H1 (cell line): Measurements from ENCODE around the gene BMX.

Experiments used
- EP300 ChIP-seq, 2 experiments: IDR thresholded peaks; 1 replicate in 1 of 2; 2 replicates in 1 of 2; pipeline ENCODE4 v1.6.1; 2011 to 2012; ENCODE audit warnings: low read depth in 2 of 2, low read length in 2 of 2, mild to moderate bottlenecking in 2 of 2, borderline replicate concordance in 1 of 2, inconsistent platforms in 1 of 2, moderate library complexity in 1 of 2
- EZH2 ChIP-seq: fragments of 200-600 bp; sonication (generic); IDR thresholded peaks from 2 replicates; pipeline ENCODE4 v1.7.1; 2012; ENCODE audit warnings: low read depth, mild to moderate bottlenecking, moderate library complexity, low read length, inconsistent platforms; ENCODE audit not compliant: severe bottlenecking
- POLR2A ChIP-seq, 2 experiments: IDR thresholded peaks; 1 replicate in 1 of 2; 2 replicates in 1 of 2; pipeline ENCODE4 v1.6.1; 2011; ENCODE audit warnings: low read depth in 2 of 2, low read length in 2 of 2, mild to moderate bottlenecking in 2 of 2; ENCODE audit errors: control extremely low read depth in 1 of 2
- TAF7 ChIP-seq: optimal IDR thresholded peaks from 2 replicates; pipeline ENCODE3; 2011; ENCODE audit warnings: low read depth, mild to moderate bottlenecking, inconsistent platforms, low read length, moderate library complexity, borderline replicate concordance
- TF ChIP-seq, protein P1 (sequence below), 3 experiments: IDR thresholded peaks; 1 replicate in 2 of 3; 2 replicates in 1 of 3; pipeline versions ENCODE4 v1.5.1 to v1.6.1; 2011; ENCODE audit warnings: low read length in 3 of 3, mild to moderate bottlenecking in 3 of 3, inconsistent platforms in 2 of 3, low read depth in 1 of 3, moderate library complexity in 1 of 3; ENCODE audit not compliant: insufficient read depth in 1 of 3; ENCODE audit errors: control extremely low read depth in 1 of 3

DNA sequence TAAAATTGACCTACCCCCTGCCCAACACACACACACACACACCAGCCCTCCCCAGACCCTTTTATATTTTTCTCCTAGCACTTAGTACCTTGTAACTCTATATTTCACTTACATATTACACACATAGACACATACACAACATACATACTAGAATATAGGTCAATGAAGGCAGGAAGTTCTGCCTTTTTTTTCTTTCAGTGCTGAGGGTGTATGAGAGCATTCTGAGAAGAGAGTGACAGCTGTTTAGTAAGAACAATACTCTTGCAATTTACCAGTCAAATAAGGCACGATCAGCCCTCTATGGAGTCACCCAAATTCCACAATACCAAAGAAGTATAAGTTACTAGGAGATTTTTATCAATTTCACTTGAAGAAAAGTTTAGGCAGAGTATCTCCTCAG lies 66.7 kb downstream of the BMX start:
- TF ChIP-seq, protein P1, sequence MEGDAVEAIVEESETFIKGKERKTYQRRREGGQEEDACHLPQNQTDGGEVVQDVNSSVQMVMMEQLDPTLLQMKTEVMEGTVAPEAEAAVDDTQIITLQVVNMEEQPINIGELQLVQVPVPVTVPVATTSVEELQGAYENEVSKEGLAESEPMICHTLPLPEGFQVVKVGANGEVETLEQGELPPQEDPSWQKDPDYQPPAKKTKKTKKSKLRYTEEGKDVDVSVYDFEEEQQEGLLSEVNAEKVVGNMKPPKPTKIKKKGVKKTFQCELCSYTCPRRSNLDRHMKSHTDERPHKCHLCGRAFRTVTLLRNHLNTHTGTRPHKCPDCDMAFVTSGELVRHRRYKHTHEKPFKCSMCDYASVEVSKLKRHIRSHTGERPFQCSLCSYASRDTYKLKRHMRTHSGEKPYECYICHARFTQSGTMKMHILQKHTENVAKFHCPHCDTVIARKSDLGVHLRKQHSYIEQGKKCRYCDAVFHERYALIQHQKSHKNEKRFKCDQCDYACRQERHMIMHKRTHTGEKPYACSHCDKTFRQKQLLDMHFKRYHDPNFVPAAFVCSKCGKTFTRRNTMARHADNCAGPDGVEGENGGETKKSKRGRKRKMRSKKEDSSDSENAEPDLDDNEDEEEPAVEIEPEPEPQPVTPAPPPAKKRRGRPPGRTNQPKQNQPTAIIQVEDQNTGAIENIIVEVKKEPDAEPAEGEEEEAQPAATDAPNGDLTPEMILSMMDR (IDR thresholded peaks at IDR 0.05; ENCODE audit: control extremely low read depth in 1 of 3, insufficient read depth in 1 of 3, low read depth in 1 of 3, low read length in 3 of 3): no peak
- TF ChIP-seq EP300 (IDR thresholded peaks at IDR 0.05; ENCODE audit: borderline replicate concordance in 1 of 2, low read depth in 2 of 2, low read length in 2 of 2) (no peak), POLR2A (IDR thresholded peaks at IDR 0.05; ENCODE audit: control extremely low read depth in 1 of 2, low read depth in 2 of 2, low read length in 2 of 2) (no peak), EZH2 (no peak), TAF7 (no peak)
